Skeletal muscle tissue (tissue), 4 donors: Measurements from ENCODE around the gene DEGS2. TPM values are rescaled to one million over a fixed set of nuclear protein-coding genes. Genes with fewer than 3 reads are reported as not detected.
"Not testable (repeated sequence)": the region's sequence is repeated elsewhere in the genome, so short reads cannot be mapped to it uniquely, and the experiment has no call there.

Experiments
- H3K27ac ChIP-seq: one replicate; pipeline ENCODE4 v1.7.0; 2013; ENCODE audit warnings: mild to moderate bottlenecking, low read depth, low read length, inconsistent platforms
- H3K27me3 ChIP-seq, 3 donors: one replicate each; pipeline ENCODE4 v1.7.0; 2013; ENCODE audit warnings: low read length in 3 of 3; ENCODE audit not compliant: control insufficient read depth in 3 of 3, insufficient read depth in 3 of 3
- H3K36me3 ChIP-seq, 3 donors: one replicate each; pipeline ENCODE4 v1.7.0; 2013; ENCODE audit warnings: low read length in 3 of 3; ENCODE audit not compliant: control insufficient read depth in 3 of 3, insufficient read depth in 3 of 3
- H3K4me1 ChIP-seq, 3 donors: one replicate each; pipeline ENCODE4 v1.7.0; 2013; ENCODE audit warnings: low read length in 3 of 3, mild to moderate bottlenecking in 3 of 3; ENCODE audit not compliant: control insufficient read depth in 3 of 3, insufficient read depth in 3 of 3
- H3K4me3 ChIP-seq, 3 donors: one replicate each; pipeline ENCODE4 v1.7.0; 2013; ENCODE audit warnings: low read length in 3 of 3
- H3K9ac ChIP-seq, 3 donors: one replicate each; pipeline ENCODE4 v1.7.0; 2013; ENCODE audit warnings: low read length in 3 of 3, mild to moderate bottlenecking in 3 of 3, moderate library complexity in 2 of 3, low read depth in 1 of 3
- H3K9me3 ChIP-seq, 3 donors: one replicate each; pipeline ENCODE4 v1.7.0; 2013; ENCODE audit warnings: low read length in 3 of 3; ENCODE audit not compliant: control insufficient read depth in 3 of 3
- total RNA-seq: library from RNA; depleted of rRNA; stranded (reverse); fragments of >200 nt; gene quantifications from one replicate; pipeline ENCODE4 v1.2.3, GENCODE V29; 2014
- donor health status: Osteomylitis.

DEGS2 gene
- total RNA-seq, 1 donor from 2014 or later = 0.52 TPM

DNA sequence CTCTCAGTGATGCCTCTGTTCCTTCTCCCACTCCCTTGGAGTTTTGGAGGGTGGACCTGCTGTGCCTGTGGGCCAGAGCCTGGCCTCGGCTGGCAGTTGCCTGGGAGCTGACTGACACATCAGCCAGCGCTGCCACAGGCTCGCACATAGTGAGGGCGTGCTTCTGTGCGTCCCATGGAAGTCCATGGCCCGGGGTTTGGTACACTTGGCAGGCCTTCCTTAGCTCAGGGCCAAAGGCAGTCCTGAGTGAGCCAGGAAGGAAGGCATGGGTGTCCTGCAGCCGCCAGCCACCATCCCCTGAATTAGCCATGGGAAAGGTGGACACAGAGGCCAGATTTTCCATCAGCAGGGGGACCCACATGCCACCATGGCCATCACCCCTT lies 1.1 kb upstream of the DEGS2 start:
- Histone ChIP-seq H3K4me3 (no peak overlapping the region), H3K36me3 (no peaks in the 10 kb centered on the region), H3K9me3 (peaks cover 0 to 3% (median 0%) of the 10 kb centered on the region in 3 donors), H3K27me3 (peaks cover 21 to 29% (median 25%) of the 10 kb centered on the region in 3 donors), H3K4me1 (peaks cover 3 to 9% (median 4%) of the 10 kb centered on the region in 3 donors), H3K27ac (no peak overlapping the region), H3K9ac (no peak overlapping the region)

DNA sequence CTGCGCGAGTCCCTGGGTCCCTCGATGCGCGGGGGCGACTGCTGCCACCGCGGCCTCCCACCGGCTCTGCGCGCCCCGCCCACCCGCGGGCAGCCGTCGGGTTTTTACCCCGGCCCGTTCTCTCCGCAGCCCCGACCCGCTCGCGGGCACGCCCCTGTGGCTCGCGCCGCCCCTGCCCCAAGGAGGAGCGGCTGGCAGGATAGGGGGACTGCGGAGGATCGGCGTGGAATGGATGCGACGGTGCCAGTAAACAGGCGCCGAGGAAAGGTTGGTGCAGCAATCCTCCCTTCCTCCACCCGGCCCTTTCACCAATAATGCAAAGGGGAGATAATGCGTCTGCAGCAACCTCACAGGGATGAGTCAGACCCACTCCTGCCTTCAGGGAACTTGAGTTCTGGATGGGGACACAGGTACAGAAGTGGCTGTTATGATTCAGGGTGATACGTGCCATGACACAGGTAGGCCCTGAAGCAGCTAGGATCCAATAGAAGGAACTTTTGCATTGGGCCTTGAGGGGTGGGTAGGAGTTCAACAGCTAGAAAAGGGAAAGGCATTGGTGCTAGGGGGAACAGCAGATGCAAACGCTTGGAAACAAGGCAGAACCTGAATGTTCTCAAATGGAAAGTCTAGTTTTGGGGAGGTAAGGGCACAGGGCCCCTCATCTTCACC lies 554 bp upstream of the DEGS2 start:
- H3K27ac ChIP-seq = no peak overlapping the region
- no peaks in the 10 kb centered on the region for H3K36me3 ChIP-seq
- peak overlapping the region in 1 of 3 donors; percentile 6 for H3K4me3 ChIP-seq
- peaks cover 21 to 29% (median 25%) of the 10 kb centered on the region in 3 donors for H3K27me3 ChIP-seq
- H3K9me3 ChIP-seq = peaks cover 0 to 5% (median 1%) of the 10 kb centered on the region in 3 donors
- H3K4me1 ChIP-seq = peaks cover 3 to 9% (median 4%) of the 10 kb centered on the region in 3 donors
- H3K9ac ChIP-seq = no peak overlapping the region

DNA sequence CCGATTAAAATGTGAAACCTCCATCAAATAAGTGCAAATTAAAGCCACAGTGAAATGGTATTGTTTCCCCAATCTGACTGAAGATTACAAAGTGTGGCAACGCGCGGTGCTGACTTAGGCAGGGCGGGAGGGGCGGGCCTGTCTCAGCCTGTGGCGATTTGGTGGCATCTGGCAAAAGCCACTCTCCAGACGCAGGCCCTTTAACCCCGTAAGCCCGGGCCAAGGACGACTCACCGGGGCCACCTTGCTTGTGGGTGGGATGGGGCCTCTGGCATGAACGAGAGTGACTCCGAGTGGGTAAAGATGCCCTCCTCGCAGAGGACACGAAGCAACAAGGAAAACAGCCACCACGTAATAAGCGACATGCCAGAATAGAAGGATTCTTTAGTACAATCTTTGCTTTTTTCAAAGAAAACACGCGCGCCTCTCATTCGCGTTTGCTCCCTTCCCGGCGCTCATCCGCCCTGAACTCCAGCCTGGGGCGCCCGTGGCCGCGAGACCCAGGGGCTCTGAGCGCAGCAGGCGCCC lies 815 bp downstream of the DEGS2 start:
- H3K27me3 ChIP-seq = peaks cover 21 to 29% (median 25%) of the 10 kb centered on the region in 3 donors

DNA sequence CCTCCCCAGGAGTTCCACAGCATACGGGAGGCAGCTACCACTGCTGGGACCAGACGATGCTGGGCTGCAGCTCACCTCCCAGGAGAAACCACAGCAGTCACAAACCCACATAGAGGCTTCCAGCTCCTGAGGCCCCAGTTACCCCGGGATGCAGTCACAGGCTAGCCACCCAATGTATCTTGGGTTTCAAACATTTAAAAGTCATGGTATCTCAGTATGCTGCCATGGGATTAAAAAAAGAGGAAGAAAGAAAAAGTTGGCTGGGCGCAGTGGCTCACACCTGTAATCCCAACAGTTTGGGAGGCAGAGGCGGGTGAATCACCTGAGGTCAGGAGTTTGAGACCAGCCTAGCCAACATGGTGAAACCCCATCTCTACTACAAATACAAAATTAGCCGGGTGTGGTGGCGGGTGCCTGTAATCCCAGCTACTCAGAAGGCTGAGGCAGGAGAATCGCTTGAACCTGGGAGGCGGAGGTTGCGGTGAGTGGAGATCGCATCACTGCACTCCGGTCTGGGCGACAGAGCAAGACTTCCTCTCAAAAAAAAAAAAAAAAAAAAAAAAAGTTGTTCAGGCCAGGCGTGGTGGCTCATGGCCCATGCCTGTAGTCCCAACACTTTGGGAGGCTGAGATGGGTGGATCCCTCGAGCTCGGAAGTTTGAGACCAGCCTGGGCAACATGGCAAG lies 1.8 kb downstream of the DEGS2 start:
- H3K36me3 ChIP-seq, H3K4me1 ChIP-seq: not testable (repeated sequence)
- peaks cover 21 to 29% (median 25%) of the 10 kb centered on the region in 3 donors for H3K27me3 ChIP-seq

More for the DNA sequence above, 815 bp downstream of the DEGS2 start:
- Histone ChIP-seq H3K4me3 (peak overlapping the region in 1 of 3 donors; percentile 32), H3K4me1 (peaks cover 3 to 9% (median 4%) of the 10 kb centered on the region in 3 donors), H3K9me3 (peaks cover 0 to 10% (median 6%) of the 10 kb centered on the region in 3 donors), H3K27ac (no peak overlapping the region), H3K36me3 (no peaks in the 10 kb centered on the region), H3K9ac (no peak overlapping the region)

DNA sequence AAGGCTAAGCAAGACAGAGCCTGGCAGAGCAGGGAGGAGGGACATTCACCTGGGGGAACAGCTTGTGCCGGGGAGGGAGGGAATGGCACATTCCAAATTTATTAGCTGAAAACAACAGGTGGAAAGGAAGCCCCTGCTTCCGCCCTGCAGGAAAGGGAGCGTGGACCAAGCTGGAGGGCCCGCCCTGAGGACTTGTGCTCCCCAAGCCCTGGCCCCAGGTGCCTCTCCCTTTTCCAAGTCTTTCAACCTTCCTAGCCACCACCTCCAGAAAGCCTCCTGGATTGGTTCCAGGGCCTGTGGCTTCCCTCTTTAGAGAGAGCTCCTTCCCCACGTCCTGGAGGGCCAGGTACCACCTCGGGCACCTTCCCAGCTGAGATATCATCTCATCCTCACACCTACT lies 2.7 kb downstream of the DEGS2 start:
- Histone ChIP-seq H3K9ac (no peak overlapping the region), H3K9me3 (peaks cover 0 to 10% (median 6%) of the 10 kb centered on the region in 3 donors), H3K4me3 (no peak overlapping the region), H3K36me3 (no peaks in the 10 kb centered on the region), H3K4me1 (peaks cover 3 to 9% (median 4%) of the 10 kb centered on the region in 3 donors), H3K27ac (no peak overlapping the region), H3K27me3 (peaks cover 25 to 29% (median 27%) of the 10 kb centered on the region in 3 donors)

More for the DNA sequence above, 1.8 kb downstream of the DEGS2 start:
- not testable (repeated sequence) for H3K27ac ChIP-seq, H3K4me3 ChIP-seq, H3K9ac ChIP-seq
- H3K9me3 ChIP-seq = peaks cover 0 to 10% (median 6%) of the 10 kb centered on the region in 3 donors

DNA sequence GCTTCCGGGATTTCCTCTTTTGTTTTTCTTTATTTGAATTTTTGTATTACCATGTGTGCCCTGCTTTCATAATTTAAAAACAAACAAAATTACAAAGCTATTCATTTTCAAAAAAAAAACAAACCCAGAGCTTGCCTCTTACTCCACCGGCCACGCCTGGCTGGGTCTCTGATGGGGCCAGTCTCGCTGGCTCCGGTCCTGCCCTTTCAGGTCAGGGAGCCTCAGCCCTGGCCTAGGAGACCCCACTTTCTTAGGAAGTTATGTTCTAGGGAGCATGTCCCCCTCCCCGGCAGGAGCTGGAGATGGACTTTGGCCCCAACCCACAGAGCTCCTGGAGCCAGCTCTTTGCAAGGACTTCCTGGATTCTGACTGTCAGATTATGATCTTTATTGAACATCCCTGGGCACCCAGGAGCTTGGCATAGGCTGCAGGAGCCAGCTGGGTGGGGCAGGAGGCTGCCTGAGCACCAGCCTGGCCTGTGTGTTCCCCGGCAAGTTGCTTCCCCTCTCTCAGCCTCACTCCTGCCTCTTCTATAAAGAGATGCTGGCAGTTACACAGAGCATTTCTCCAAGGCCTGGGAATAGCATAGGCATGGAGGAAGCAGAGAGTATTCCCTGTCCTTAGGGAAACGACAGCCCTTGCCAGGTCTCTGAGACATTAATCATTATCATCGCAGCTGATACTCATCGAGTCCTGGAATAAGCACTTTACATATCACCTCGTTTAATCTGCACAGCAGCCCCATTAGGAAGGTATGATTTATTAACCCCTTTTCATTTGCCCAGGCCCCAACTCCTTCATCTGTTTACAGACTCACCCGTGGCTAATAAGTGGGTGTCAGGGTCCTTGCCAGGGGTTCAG lies 3.5 kb downstream of the DEGS2 start:
- Histone ChIP-seq H3K4me1 (peaks cover 3 to 9% (median 4%) of the 10 kb centered on the region in 3 donors), H3K9ac (no peak overlapping the region), H3K36me3 (no peaks in the 10 kb centered on the region), H3K27ac (no peak overlapping the region), H3K9me3 (peaks cover 0 to 10% (median 6%) of the 10 kb centered on the region in 3 donors), H3K4me3 (no peak overlapping the region), H3K27me3 (peaks cover 26 to 27% (median 26%) of the 10 kb centered on the region in 3 donors)

DNA sequence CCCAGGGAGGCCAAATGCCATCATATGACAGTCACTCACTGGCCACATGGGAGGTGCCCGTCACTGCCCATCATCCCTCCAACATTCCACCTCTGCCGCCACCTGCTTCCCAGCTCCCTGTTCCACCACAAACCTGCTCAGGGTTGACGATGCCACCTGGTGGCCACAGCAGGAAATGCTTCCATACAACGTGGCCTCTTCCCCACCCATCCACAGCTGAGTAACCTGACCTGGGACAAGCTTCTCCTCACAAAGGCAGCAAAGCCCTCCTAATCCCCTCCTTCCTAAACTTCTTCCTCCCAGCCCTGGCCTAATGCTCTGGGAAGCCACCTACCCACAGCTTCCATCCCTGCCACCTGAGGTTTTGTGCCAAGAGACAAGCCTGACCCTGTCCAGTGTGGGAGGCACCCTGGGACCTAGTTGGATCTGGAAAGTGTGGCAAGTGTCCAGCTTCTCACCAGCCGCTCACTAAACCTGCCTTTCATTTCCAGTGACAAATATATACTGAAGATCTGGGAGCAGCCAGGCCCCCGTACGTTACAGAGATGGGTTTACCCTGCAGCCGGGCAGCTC lies 4.3 kb downstream of the DEGS2 start:
- H3K4me1 ChIP-seq = peaks cover 3 to 9% (median 4%) of the 10 kb centered on the region in 3 donors
- H3K27me3 ChIP-seq = peaks cover 18 to 22% (median 18%) of the 10 kb centered on the region in 3 donors
- no peak overlapping the region for H3K4me3 ChIP-seq
- peaks cover 0 to 7% (median 6%) of the 10 kb centered on the region in 3 donors for H3K9me3 ChIP-seq
- no peaks in the 10 kb centered on the region for H3K36me3 ChIP-seq
- H3K27ac ChIP-seq = no peak overlapping the region
- H3K9ac ChIP-seq = no peak overlapping the region

DNA sequence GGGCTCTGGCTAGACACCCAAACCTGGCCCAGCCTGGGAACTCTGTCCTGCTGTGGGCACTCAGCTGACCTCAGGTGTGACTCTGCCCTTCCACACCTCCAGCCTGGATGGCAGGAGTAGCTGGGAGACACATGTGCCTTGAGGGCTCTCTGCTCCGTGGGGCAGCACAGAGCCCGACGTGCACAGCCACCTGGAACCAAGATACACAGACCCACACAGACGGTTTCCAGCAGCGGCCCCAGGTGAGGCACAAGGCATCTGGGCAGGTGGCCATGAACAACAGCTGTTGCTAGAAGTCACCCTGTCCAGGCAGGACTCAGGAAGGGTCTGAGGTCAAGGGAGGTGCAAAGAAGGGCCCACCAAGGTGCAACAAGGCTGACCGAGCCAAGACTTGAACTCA lies 5.9 kb downstream of the DEGS2 start:
- H3K36me3 ChIP-seq = no peaks in the 10 kb centered on the region
- H3K27ac ChIP-seq = no peak overlapping the region
- no peak overlapping the region for H3K9ac ChIP-seq
- peaks cover 14 to 17% (median 15%) of the 10 kb centered on the region in 3 donors for H3K27me3 ChIP-seq
- H3K9me3 ChIP-seq = peaks cover 0 to 7% (median 6%) of the 10 kb centered on the region in 3 donors
- peaks cover 0 to under 1% (median 0%) of the 10 kb centered on the region in 3 donors for H3K4me1 ChIP-seq
- H3K4me3 ChIP-seq = no peak overlapping the region

DNA sequence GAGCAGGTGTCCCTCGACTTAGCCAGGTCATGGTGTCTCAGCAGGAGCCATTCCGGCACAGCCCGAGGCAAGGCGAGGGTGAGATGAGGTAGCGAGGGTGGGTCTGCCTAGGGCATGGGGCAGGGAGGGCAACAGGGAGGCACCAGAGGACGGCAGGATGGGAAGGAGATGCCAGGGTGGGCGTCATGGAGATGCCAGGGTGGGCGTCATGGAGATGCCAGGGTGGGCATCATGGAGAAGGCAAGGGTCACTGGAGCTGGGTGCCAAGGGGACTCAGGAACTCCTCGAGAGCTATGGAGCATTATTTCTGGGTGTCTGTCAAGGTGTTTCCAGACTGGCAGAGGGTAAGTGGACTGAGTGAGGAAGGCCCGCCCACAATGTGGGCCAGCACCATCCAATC lies 7.4 kb downstream of the DEGS2 start:
- H3K36me3 ChIP-seq = no peaks in the 10 kb centered on the region
- H3K4me3 ChIP-seq = no peak overlapping the region
- no peak overlapping the region for H3K27ac ChIP-seq
- H3K4me1 ChIP-seq = no peaks in the 10 kb centered on the region
- H3K9me3 ChIP-seq = peaks cover 0 to 7% (median 6%) of the 10 kb centered on the region in 3 donors
- no peak overlapping the region for H3K9ac ChIP-seq
- H3K27me3 ChIP-seq = peaks cover 8 to 13% (median 13%) of the 10 kb centered on the region in 3 donors
